H1 (cell line): Measurements from ENCODE around the gene ANKIB1.

Source experiments
- CTBP2 ChIP-seq: IDR thresholded peaks from 2 replicates; pipeline ENCODE4 v1.7.0; 2011; ENCODE audit warnings: borderline replicate concordance, mild to moderate bottlenecking, moderate library complexity, mixed read lengths, low read length; ENCODE audit not compliant: insufficient read depth, insufficient read length
- EGR1 ChIP-seq: IDR thresholded peaks from 2 replicates; pipeline ENCODE4 v1.6.1; 2011; ENCODE audit warnings: low read depth, low read length, borderline replicate concordance
- EP300 ChIP-seq, 2 experiments: IDR thresholded peaks; 1 replicate in 1 of 2; 2 replicates in 1 of 2; pipeline ENCODE4 v1.6.1; 2011 to 2012; ENCODE audit warnings: low read depth in 2 of 2, low read length in 2 of 2, mild to moderate bottlenecking in 2 of 2, borderline replicate concordance in 1 of 2, inconsistent platforms in 1 of 2, moderate library complexity in 1 of 2
- EZH2 ChIP-seq: fragments of 200-600 bp; sonication (generic); IDR thresholded peaks from 2 replicates; pipeline ENCODE4 v1.7.1; 2012; ENCODE audit warnings: low read depth, mild to moderate bottlenecking, moderate library complexity, low read length, inconsistent platforms; ENCODE audit not compliant: severe bottlenecking
- GABPA ChIP-seq: IDR thresholded peaks from 2 replicates; pipeline ENCODE4 v1.6.1; 2011; ENCODE audit warnings: mild to moderate bottlenecking, low read length, moderate library complexity, borderline replicate concordance; ENCODE audit not compliant: insufficient read depth
- HDAC6 ChIP-seq: IDR thresholded peaks from one replicate; pipeline ENCODE4 v1.7.1; 2012; ENCODE audit warnings: low read depth, mild to moderate bottlenecking, inconsistent platforms, low read length, moderate library complexity
- JUND ChIP-seq: IDR thresholded peaks from 2 replicates; pipeline ENCODE4 v1.6.1; 2011; ENCODE audit warnings: mild to moderate bottlenecking, improper control_type of control experiment, low read length
- KDM1A ChIP-seq: fragments of 200-600, 300-600 bp; sonication (generic); IDR thresholded peaks from 2 replicates; pipeline ENCODE4 v1.7.1; 2016; ENCODE audit warnings: mild to moderate bottlenecking, low read length, borderline replicate concordance
- POLR2A ChIP-seq, 2 experiments: IDR thresholded peaks; 1 replicate in 1 of 2; 2 replicates in 1 of 2; pipeline ENCODE4 v1.6.1; 2011; ENCODE audit warnings: low read depth in 2 of 2, low read length in 2 of 2, mild to moderate bottlenecking in 2 of 2; ENCODE audit errors: control extremely low read depth in 1 of 2
- POLR2AphosphoS5 ChIP-seq: IDR thresholded peaks from 2 replicates; pipeline ENCODE4 v1.6.1; 2011; ENCODE audit warnings: low read depth, low read length
- TF ChIP-seq, protein P1 (sequence below), 3 experiments: IDR thresholded peaks; 1 replicate in 2 of 3; 2 replicates in 1 of 3; pipeline versions ENCODE4 v1.5.1 to v1.6.1; 2011; ENCODE audit warnings: low read length in 3 of 3, mild to moderate bottlenecking in 3 of 3, inconsistent platforms in 2 of 3, low read depth in 1 of 3, moderate library complexity in 1 of 3; ENCODE audit not compliant: insufficient read depth in 1 of 3; ENCODE audit errors: control extremely low read depth in 1 of 3
- TF ChIP-seq, protein P2 (sequence below): fragments of 300-600 bp; sonication (generic); IDR thresholded peaks from 2 replicates; pipeline ENCODE4 v1.7.1; 2012; ENCODE audit warnings: low read length, moderate library complexity, mild to moderate bottlenecking, inconsistent platforms; ENCODE audit not compliant: insufficient replicate concordance

DNA sequence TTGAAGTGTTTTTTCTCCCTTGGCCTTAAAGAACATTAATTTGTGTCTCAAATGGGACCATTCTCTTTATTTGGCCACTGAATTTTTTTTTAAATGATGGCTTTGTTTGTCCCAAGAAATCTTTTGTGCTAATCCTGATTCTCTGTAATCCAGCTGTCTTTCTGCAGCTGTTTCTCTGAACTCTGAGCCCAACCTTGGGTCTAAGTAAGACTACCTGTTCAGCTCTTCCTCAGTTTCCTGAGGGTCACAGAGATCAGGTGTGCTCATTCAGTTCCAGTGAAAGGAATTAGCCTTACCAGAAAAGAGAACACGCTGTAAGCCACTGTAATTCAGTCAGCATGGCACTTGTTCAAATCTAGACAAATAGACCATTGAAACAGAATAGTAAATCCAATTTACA, 94.2 kb downstream of the ANKIB1 start:
- TF ChIP-seq EP300 (IDR thresholded peaks at IDR 0.05; ENCODE audit: borderline replicate concordance in 1 of 2, low read depth in 2 of 2, low read length in 2 of 2): no peak
- TF ChIP-seq, protein P1, sequence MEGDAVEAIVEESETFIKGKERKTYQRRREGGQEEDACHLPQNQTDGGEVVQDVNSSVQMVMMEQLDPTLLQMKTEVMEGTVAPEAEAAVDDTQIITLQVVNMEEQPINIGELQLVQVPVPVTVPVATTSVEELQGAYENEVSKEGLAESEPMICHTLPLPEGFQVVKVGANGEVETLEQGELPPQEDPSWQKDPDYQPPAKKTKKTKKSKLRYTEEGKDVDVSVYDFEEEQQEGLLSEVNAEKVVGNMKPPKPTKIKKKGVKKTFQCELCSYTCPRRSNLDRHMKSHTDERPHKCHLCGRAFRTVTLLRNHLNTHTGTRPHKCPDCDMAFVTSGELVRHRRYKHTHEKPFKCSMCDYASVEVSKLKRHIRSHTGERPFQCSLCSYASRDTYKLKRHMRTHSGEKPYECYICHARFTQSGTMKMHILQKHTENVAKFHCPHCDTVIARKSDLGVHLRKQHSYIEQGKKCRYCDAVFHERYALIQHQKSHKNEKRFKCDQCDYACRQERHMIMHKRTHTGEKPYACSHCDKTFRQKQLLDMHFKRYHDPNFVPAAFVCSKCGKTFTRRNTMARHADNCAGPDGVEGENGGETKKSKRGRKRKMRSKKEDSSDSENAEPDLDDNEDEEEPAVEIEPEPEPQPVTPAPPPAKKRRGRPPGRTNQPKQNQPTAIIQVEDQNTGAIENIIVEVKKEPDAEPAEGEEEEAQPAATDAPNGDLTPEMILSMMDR (IDR thresholded peaks at IDR 0.05; ENCODE audit: control extremely low read depth in 1 of 3, insufficient read depth in 1 of 3, low read depth in 1 of 3, low read length in 3 of 3): no peak
- TF ChIP-seq POLR2A (IDR thresholded peaks at IDR 0.05; ENCODE audit: control extremely low read depth in 1 of 2, low read depth in 2 of 2, low read length in 2 of 2): no peak
- TF ChIP-seq POLR2AphosphoS5: no peak
- no peak for TF ChIP-seq GABPA
- no peak for TF ChIP-seq JUND
- no peak for TF ChIP-seq EZH2
- TF ChIP-seq EGR1: no peak
- no peak for TF ChIP-seq CTBP2
- TF ChIP-seq, protein P2, sequence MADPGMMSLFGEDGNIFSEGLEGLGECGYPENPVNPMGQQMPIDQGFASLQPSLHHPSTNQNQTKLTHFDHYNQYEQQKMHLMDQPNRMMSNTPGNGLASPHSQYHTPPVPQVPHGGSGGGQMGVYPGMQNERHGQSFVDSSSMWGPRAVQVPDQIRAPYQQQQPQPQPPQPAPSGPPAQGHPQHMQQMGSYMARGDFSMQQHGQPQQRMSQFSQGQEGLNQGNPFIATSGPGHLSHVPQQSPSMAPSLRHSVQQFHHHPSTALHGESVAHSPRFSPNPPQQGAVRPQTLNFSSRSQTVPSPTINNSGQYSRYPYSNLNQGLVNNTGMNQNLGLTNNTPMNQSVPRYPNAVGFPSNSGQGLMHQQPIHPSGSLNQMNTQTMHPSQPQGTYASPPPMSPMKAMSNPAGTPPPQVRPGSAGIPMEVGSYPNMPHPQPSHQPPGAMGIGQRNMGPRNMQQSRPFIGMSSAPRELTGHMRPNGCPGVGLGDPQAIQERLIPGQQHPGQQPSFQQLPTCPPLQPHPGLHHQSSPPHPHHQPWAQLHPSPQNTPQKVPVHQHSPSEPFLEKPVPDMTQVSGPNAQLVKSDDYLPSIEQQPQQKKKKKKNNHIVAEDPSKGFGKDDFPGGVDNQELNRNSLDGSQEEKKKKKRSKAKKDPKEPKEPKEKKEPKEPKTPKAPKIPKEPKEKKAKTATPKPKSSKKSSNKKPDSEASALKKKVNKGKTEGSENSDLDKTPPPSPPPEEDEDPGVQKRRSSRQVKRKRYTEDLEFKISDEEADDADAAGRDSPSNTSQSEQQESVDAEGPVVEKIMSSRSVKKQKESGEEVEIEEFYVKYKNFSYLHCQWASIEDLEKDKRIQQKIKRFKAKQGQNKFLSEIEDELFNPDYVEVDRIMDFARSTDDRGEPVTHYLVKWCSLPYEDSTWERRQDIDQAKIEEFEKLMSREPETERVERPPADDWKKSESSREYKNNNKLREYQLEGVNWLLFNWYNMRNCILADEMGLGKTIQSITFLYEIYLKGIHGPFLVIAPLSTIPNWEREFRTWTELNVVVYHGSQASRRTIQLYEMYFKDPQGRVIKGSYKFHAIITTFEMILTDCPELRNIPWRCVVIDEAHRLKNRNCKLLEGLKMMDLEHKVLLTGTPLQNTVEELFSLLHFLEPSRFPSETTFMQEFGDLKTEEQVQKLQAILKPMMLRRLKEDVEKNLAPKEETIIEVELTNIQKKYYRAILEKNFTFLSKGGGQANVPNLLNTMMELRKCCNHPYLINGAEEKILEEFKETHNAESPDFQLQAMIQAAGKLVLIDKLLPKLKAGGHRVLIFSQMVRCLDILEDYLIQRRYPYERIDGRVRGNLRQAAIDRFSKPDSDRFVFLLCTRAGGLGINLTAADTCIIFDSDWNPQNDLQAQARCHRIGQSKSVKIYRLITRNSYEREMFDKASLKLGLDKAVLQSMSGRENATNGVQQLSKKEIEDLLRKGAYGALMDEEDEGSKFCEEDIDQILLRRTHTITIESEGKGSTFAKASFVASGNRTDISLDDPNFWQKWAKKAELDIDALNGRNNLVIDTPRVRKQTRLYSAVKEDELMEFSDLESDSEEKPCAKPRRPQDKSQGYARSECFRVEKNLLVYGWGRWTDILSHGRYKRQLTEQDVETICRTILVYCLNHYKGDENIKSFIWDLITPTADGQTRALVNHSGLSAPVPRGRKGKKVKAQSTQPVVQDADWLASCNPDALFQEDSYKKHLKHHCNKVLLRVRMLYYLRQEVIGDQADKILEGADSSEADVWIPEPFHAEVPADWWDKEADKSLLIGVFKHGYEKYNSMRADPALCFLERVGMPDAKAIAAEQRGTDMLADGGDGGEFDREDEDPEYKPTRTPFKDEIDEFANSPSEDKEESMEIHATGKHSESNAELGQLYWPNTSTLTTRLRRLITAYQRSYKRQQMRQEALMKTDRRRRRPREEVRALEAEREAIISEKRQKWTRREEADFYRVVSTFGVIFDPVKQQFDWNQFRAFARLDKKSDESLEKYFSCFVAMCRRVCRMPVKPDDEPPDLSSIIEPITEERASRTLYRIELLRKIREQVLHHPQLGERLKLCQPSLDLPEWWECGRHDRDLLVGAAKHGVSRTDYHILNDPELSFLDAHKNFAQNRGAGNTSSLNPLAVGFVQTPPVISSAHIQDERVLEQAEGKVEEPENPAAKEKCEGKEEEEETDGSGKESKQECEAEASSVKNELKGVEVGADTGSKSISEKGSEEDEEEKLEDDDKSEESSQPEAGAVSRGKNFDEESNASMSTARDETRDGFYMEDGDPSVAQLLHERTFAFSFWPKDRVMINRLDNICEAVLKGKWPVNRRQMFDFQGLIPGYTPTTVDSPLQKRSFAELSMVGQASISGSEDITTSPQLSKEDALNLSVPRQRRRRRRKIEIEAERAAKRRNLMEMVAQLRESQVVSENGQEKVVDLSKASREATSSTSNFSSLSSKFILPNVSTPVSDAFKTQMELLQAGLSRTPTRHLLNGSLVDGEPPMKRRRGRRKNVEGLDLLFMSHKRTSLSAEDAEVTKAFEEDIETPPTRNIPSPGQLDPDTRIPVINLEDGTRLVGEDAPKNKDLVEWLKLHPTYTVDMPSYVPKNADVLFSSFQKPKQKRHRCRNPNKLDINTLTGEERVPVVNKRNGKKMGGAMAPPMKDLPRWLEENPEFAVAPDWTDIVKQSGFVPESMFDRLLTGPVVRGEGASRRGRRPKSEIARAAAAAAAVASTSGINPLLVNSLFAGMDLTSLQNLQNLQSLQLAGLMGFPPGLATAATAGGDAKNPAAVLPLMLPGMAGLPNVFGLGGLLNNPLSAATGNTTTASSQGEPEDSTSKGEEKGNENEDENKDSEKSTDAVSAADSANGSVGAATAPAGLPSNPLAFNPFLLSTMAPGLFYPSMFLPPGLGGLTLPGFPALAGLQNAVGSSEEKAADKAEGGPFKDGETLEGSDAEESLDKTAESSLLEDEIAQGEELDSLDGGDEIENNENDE: no peak
- no peak for TF ChIP-seq HDAC6
- TF ChIP-seq KDM1A: no peak
